Fibroblast of villous mesenchyme (primary cell): ENCODE data around the gene TBCCD1. TPM values are rescaled to one million over a fixed set of nuclear protein-coding genes. Genes with fewer than 3 reads are reported as not detected.

Source experiments
- DNase-seq: peaks from one replicate; pipeline ENCODE4 v3.0.0-alpha.2; 2010; ENCODE audit warnings: low read depth
- H3K4me3 ChIP-seq: 2 replicates; pipeline ENCODE4 v1.5.1; 2011; ENCODE audit warnings: low read depth, mild to moderate bottlenecking, low read length
- CTCF ChIP-seq: IDR thresholded peaks from 2 replicates; pipeline ENCODE4 v1.5.1; 2012; ENCODE audit warnings: low read depth, mild to moderate bottlenecking, low read length; ENCODE audit not compliant: insufficient read depth
- total RNA-seq: library from RNA; depleted of rRNA; stranded (reverse); fragments of >200 nt; gene quantifications from 2 replicates; pipeline ENCODE4 v1.2.3, GENCODE V29; 2012

TBCCD1 gene
- total RNA-seq, 1 donor: 25.9 TPM

- DNase-seq: no peak
- no peak for TF ChIP-seq CTCF
- H3K4me3 ChIP-seq: no peak within 1 kb of the TSS
These were observed 45.8 kb upstream of the TBCCD1 start, which contains the start of gene AHSG for GRCh38 chr3:186612721-186613636. Gene AHSG (plus strand): TSS chr3:186613060. CDS start chr3:186613142, 82 bp downstream.

GRCh38 chr3:186612065-186612464 lies 44.9 kb upstream of the TBCCD1 start:
- no peak for TF ChIP-seq CTCF
- no peak for DNase-seq
- H3K4me3 ChIP-seq: no peak overlapping the region

- TF ChIP-seq CTCF: peak; percentile 34
- peak; percentile 11 for DNase-seq
These were observed 42.2 kb upstream of the TBCCD1 start for GRCh38 chr3:186609247-186609868.

GRCh38 chr3:186608624-186609215 lies 41.6 kb upstream of the TBCCD1 start:
- no peak overlapping the region for H3K4me3 ChIP-seq

More at GRCh38 chr3:186609247-186609868, 42.2 kb upstream of the TBCCD1 start:
- no peak overlapping the region for H3K4me3 ChIP-seq

GRCh38 chr3:186605561-186606545 lies 38.7 kb upstream of the TBCCD1 start:
- no peak for TF ChIP-seq CTCF

More at GRCh38 chr3:186608624-186609215, 41.6 kb upstream of the TBCCD1 start:
- DNase-seq: no peak
- no peak for TF ChIP-seq CTCF

GRCh38 chr3:186605078-186605477 lies 37.9 kb upstream of the TBCCD1 start:
- H3K4me3 ChIP-seq: no peak overlapping the region
- no peak for TF ChIP-seq CTCF
- DNase-seq: no peak

More at GRCh38 chr3:186605561-186606545, 38.7 kb upstream of the TBCCD1 start:
- DNase-seq: no peak
- no peak overlapping the region for H3K4me3 ChIP-seq
